Activated CD4-positive, alpha-beta T cell treated with anti-CD3 and anti-CD28 coated beads for 1 hour (primary cell): Measurements from ENCODE around the gene ACOT2.
"Not testable (repeated sequence)": the region's sequence is repeated elsewhere in the genome, so short reads cannot be mapped to it uniquely, and the experiment has no call there.

Experiments used
- DNase-seq: peaks from one replicate; pipeline ENCODE4 v3.0.0-alpha.2; 2020

ACOT2 gene, protein sequence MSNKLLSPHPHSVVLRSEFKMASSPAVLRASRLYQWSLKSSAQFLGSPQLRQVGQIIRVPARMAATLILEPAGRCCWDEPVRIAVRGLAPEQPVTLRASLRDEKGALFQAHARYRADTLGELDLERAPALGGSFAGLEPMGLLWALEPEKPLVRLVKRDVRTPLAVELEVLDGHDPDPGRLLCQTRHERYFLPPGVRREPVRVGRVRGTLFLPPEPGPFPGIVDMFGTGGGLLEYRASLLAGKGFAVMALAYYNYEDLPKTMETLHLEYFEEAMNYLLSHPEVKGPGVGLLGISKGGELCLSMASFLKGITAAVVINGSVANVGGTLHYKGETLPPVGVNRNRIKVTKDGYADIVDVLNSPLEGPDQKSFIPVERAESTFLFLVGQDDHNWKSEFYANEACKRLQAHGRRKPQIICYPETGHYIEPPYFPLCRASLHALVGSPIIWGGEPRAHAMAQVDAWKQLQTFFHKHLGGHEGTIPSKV

DNA sequence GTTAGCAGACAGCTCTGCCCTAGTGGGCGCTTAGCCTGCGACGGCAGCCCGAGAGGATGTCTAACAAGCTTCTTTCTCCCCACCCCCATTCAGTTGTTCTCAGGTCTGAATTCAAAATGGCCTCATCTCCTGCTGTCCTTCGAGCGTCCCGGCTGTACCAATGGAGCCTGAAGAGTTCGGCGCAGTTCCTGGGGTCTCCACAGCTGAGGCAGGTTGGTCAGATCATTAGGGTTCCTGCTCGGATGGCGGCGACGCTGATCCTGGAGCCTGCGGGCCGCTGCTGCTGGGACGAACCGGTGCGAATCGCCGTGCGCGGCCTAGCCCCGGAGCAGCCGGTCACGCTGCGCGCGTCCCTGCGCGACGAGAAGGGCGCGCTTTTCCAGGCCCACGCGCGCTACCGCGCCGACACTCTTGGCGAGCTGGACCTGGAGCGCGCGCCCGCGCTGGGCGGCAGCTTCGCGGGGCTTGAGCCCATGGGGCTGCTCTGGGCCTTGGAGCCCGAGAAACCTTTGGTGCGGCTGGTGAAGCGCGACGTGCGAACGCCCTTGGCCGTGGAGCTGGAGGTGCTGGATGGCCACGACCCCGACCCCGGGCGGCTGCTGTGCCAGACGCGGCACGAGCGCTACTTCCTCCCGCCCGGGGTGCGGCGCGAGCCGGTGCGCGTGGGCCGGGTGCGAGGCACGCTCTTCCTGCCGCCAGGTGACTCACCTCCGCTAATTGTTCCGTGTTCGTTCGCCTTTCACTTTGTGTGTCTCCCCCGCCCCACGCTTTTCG is at the start of gene ACOT2:
TSS of gene ACOT2 (plus strand) at position 29 of the 774 bp plus-strand sequence. CDS start at position 57, 28 bp downstream.
- peak; percentile 79 for DNase-seq

DNA sequence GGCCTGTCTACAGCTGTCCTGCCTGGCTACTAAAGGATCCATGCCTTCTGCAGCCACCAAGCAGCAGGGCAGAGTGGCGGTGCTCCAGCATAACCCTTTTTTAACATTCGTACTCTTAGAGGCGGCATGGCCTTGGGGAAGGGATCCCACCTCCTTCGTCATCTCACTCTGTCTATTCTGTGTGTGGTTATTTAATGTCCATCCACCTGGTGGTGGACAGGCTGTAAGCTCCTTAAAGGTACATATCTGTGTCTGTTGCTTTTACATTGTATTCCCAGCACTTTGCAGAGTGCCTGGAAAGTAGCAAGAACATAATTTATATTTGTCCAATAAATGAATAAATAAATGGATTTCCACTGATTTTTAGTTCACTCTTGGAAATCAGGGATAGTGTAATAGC is 47.8 kb upstream of the ACOT2 start:
- DNase-seq: no peak

DNA sequence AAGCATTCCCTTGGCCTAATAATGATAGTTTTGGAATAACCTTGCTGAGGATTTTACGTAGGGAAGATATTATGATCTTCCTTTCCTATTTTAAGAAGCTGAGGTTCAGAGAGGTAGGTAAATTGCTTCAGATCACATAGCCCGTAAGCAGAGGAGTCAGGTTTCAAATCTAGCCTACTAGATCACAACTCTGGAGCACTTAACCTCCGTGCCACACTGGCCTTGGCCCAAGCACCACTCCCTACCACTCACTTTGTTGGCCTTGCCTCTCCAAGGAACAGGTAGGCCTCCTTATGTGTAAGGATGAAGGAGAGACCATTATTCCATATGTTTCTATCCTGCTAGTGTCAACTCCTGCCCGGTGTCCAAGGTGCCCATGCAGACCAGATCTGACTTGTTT is 44.5 kb upstream of the ACOT2 start:
- no peak for DNase-seq

DNA sequence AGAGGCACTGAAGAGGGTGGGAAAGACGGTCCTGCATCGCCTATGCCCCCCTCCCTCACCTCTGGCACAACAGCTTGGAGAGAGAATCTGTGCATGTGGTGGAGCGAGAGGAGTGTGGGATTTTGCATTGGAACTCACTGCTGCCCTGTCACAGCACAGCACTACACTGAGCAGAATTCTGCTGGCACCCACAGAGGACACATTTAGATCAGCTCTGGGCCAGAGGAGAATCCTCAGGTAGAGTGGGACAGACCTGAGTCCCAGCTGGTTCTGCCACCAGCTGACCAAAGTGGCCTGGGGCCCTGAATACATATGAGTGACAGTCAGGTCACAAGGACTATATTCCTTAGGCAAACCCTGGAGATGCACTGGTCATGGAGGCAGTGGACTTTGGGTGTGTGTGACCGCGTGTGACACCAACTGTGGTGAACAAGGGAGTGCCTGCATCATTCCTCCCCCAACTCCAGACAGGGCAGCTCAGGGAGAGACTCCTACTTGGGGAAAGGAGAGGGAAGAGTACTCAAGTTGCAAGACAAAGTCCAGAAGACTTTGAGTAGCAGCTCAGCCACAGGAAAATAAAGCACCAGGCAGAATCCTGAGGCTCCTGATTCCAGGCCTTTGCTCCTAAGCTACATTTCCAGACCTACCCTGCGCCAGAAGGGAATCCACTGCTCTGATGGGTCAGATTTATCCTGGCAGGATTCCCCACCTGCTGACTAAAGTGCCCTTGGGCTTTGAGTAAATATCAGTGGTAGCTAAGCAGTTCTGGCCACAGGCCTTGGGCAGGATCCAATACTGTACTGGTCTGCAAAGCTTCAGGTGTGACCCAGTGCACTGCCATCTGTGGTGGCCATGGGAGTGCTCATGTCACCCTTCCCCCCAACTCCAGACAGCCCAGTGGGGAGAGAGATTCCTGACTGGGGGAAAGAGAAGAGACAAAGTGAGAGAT is 42.7 kb upstream of the ACOT2 start:
- no peak for DNase-seq

DNA sequence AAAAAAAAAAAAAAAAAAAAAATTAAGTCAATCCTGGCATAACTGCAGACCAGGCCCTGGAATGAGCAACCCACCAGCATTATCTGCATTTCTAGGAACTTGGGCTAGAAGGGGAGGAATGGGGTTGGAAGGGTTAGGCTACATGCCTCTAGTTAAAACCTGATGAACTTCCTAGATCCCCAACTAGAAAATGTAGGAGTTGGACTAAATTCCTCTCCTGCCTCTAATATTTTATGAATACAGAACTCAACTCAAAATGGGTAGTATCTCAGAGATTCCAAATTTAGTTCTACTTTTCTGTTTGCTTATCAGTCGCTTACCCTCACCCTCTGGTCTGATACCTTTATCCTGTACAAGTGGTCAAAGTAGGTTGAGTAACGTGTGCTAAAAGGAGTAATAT is 39.7 kb upstream of the ACOT2 start:
- DNase-seq: not testable (repeated sequence)

DNA sequence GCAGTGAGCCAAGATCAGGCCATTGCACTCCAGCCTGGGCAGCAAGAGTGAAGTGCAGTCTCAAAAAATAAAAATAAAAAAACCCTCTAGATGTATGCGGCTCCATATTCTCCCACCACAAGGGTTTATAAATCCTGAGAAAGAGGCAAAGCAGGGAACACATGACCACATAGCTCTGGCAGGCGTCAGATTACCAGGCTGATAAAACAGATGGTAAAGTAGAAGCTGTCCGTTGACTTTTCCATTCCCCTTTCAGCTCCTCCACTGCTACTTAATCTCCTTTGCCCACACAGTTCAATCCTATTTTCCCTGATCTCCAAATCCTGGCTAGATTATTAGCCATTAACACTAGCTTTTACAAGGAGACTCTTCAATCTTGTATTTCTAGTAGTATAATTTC is 37.0 kb upstream of the ACOT2 start:
- not testable (repeated sequence) for DNase-seq

DNA sequence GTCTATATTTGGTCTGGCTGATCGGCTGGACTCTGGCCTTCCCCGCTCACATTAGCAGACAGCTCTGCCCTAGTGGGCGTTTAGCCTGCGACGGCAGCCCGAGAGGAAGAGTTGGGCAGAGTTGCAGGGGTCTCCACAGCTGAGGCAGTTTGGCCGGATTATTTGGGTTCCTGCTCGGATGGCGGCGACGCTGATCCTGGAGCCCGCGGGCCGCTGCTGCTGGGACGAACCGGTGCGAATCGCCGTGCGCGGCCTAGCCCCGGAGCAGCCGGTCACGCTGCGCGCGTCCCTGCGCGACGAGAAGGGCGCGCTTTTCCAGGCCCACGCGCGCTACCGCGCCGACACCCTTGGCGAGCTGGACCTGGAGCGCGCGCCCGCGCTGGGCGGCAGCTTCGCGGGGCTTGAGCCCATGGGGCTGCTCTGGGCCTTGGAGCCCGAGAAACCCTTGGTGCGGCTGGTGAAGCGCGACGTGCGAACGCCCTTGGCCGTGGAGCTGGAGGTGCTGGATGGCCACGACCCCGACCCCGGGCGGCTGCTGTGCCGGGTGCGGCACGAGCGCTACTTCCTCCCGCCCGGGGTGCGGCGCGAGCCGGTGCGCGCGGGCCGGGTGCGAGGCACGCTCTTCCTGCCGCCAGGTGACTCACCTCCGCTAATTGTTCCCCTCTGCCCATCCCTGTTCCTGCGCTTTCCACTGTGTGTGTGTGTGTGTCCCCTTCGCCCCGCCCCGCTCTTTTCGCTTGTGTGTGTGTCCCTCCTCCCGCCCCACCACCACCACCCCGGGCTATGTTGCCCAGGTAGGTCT is 31.6 kb upstream of the ACOT2 start:
- DNase-seq: not testable (repeated sequence)

DNA sequence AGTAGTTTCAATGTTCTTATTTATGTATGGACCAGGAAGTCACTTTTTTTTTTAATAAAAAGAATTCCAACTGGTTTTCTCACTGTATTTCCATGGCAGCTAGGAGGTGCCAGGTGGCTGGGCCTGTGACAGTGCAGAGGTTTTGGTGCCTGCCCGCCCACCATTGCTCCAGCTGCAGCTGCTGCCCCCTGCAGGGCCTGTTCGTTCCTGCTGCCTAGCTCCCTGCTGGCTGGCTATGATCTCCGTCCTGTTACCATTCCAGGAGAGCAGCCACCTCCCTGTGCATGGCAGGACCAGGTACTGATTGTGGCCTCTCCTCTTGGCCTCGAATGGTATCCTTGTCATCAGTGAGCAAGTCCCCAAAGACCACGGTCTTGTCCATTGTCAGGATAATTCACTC is 30.0 kb upstream of the ACOT2 start:
- DNase-seq: peak; percentile 37

DNA sequence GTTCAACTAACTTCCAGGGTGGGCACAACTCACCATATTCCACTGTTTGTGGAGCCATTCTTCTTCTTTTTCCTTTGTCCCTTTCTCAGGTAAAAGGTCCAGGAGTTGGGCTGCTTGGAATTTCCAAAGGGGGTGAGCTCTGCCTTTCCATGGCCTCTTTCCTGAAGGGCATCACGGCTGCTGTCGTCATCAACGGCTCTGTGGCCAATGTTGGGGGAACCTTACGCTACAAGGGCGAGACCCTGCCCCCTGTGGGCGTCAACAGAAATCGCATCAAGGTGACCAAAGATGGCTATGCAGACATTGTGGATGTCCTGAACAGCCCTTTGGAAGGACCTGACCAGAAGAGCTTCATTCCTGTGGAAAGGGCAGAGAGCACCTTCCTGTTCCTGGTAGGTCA is 26.1 kb upstream of the ACOT2 start:
- not testable (repeated sequence) for DNase-seq

DNA sequence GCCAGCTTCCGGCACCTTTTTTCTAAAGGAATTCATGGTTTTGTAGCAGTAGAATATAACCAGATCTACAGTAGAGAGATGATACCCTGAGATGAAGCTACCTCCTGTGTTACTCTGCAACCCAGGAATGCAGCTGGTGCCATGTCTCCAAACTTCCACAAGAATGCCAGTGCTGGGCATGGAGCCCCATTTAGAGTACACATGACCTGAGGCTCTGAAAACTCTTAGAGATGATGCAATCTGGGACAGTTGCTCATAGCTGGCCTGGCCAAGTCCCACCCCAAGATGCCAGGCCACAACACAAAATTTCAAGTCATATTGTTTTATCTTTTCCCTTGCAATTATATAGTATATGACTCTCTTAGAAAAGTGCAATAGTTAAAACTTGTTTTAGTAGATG is 23.7 kb upstream of the ACOT2 start:
- DNase-seq: not testable (repeated sequence)

DNA sequence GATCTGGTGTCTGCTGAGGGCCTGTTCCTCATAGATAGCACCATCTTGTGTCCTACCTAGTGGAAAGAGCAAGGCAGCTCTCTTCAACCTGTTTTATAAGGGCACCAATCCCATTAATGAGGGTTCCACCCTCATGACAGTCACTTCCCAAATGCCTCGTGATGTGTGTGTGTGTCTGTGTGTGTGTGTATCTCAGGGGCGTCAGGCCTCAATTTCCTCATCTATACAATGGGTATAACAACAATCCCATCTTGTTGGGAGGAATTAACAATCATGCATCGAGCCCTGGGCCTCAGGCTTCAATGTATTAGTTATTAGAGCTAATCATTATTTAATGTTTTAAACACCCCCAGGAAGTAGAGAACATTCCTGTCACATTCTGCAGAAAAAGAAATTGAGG is 19.9 kb upstream of the ACOT2 start:
- not testable (repeated sequence) for DNase-seq

DNA sequence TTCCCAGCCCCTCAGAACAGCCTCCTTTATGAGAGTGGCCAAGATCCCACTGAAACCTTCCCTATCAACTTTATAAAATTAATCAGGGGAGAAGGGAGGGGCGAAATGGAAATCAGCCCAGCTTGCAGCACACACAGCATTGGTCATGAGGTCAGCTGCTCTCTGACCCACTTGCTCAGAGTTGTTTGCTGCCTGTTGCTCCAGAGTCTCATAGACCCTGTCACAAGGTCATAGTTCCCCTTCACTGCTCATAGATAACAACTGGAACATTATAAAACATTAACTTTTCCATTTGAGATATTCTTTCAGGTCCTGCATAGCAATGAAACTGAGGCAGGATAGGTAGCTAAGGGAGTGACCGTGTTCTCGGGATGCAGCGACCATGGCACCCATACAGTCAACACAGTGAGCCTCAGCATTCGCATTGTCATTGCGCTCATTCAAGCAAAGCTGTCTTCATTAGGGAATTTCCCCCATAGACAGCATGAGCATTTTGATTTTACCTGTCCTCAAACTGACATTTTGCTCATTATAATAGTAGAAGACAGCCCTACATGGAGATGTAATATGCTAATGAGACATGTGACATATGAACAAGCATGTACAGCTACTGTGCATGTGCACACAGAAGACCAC is 19.0 kb upstream of the ACOT2 start:
- not testable (repeated sequence) for DNase-seq

DNA sequence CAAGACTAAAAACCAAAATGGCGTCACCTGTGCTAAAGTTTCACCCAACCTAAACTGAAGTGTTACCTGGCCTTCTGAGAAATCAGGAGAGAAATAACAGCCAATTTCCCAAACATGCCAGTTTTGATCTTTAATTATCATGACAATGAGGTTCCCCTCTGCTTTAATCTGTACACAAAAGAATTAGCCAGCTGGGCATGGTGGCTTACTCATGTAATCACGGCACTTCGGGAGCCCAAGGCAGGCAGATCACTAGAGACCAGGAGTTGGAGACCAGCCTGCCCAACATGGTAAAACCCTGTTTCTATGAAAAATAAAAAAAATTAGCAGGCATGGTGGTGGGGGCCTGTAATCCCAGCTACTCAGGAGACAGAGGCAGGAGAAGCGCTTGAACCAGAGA is 15.2 kb upstream of the ACOT2 start:
- DNase-seq: no peak

DNA sequence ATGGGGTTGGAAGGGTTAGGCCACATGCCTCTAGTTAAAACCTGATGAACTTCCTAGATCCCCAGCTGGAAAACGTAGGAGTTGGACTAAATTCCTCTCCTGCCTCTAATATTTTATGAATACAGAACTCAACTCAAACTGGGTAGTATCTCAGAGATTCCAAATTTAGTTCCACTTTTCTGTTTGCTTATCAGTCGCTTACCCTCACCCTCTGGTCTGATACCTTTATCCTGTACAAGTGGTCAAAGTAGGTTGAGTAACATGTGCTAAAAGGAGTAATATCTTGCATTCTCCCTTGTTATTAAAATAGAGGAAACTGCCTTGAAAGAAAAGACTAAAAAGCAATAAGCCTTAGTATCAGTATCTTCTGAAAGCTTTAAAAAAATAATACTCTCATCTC is 11.8 kb upstream of the ACOT2 start:
- not testable (repeated sequence) for DNase-seq

DNA sequence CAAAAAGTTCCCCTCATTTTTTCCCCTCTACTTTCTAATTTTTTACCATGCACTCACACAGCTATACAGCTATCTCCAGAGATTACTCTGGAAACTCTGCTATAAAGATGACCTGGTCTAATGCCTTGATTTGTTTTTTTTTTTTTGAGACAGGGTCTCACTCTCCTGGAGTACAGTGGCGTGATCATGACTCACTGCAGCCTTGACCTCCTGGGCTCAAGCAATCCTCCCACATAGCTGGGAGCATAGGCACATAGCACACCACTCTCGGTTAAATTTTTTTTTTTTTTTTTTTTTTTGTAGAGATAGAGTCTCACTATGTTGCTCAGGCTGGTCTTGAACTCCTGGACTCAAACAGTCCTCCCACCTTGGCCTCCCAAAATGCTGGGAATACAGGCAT is 10.8 kb upstream of the ACOT2 start:
- DNase-seq: not testable (repeated sequence)

DNA sequence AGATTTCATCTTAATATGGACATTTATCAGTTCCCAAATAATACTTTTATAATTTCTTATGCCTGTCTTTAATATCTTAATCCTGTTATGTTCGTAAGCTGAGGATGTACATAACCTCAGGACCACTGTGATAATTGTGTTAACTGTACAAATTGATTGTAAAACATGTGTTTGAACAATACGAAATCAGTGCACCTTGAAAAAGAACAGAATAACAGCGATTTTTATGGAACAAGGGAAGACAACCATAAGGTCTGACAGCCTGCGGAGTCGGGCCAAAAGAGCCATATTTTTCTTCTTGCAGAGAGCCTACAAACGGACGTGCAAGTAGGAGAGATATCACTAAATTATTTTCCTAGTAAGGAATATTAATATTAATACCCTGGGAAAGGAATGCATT is 6.8 kb upstream of the ACOT2 start:
- DNase-seq: not testable (repeated sequence)

DNA sequence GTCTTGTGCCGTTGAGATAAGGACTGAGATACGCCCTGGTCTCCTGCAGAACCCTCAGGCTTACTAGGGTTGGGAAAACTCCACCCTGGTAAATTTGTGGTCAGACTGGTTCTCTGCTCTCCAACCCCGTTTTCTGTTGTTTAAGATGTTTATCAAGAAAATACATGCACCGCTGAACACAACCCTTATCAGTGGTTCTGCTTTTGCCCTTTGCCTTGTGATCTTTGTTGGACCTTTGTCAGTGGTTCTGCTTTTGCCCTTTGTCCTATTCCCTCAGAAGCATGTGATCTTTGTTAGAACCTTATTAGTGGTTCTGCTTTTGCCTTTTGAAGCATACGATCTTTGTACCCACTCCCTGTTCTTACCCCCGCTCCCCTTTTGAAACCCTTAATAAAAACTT is 6.3 kb upstream of the ACOT2 start:
- not testable (repeated sequence) for DNase-seq

DNA sequence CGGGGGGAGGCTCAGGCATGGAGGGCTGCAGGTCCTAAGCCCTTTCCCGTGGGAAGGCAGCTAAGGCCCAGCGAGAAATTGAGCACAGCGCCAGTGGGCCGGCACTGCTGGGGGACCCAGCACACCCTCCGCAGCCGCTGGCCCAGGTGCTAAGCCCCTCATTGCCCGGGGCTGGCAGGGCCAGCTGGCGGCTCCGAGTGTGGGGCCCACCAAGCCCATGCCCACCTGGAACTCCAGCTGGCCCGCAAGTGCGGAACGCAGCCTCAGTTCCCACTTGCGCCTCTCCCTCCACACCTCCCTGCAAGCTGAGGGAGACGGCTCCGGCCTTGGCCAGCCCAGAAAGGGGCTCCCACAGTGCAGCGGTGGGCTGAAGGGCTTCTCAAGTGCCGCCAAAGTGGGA is 2.6 kb upstream of the ACOT2 start:
- DNase-seq: not testable (repeated sequence)

DNA sequence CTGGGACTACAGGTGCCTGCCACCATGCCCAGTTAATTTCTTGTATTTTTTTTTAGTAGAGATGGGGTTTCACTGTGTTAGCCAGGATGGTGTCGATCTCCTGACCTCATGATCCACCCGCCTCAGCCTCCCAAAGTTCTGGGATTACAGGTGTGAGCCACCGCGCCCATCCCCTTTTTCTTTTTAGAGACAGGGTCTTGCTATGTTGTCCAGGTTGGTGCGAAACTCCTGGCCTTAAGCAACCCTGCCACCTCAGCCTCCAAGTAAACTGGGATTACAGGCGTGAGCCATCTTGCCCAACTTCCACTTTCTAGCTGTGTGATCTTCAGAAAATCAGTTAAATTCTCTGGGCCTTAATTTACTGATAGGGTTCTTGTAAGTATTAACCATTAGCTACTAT is 2.1 kb upstream of the ACOT2 start:
- not testable (repeated sequence) for DNase-seq

DNA sequence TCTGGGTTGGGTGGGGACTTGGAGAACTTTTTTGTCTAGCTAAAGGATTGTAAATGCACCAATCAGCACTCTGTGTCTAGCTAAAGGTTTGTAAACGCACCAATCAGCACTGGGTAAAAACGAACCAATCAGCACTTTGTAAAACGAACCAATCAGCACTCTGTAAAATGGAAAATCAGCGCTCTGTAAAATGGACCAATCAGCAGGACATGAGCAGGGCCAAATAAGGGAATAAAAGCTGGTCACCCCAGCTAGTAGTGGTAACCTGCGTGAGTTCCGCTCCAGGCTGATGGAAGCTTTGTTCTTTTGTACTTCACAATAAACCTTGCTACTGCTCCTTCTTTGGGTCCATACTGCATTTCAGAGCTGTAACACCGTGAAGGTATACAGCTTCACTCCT is 1.7 kb upstream of the ACOT2 start:
- no peak for DNase-seq
